DND-41 (cell line): ENCODE results near the gene DNASE2.

ENCODE experiments used
- ATAC-seq: fragments of 200-7000 bp; cut with Tn5 transposase; 3 replicates; pipeline ENCODE4 v1.9.1; 2021; ENCODE audit warnings: low read depth; ENCODE audit not compliant: insufficient read depth
- DNase-seq: peaks from one replicate; pipeline ENCODE4 v3.0.0-alpha.2; 2020
- H2AFZ ChIP-seq: 2 replicates; pipeline ENCODE4 v1.6.0; 2012; ENCODE audit warnings: low read depth, low read length
- H3K27ac ChIP-seq: 2 replicates; pipeline ENCODE4 v1.5.1; 2012; ENCODE audit warnings: low read length, inconsistent platforms
- H3K27me3 ChIP-seq: fragments of 200-600 bp; sonication (generic); 2 replicates; pipeline ENCODE4 v1.6.0; 2012; ENCODE audit warnings: low read length, mild to moderate bottlenecking, inconsistent platforms; ENCODE audit not compliant: insufficient read depth, poor library complexity
- H3K36me3 ChIP-seq: 2 replicates; pipeline ENCODE4 v1.5.1; 2012; ENCODE audit warnings: low read length, inconsistent platforms; ENCODE audit not compliant: insufficient read depth
- H3K4me1 ChIP-seq: 2 replicates; pipeline ENCODE4 v1.5.1; 2012; ENCODE audit warnings: mild to moderate bottlenecking, low read length; ENCODE audit not compliant: insufficient read depth
- H3K4me2 ChIP-seq: 2 replicates; pipeline ENCODE4 v1.6.0; 2012; ENCODE audit warnings: mild to moderate bottlenecking, moderate library complexity, low read length, inconsistent platforms; ENCODE audit not compliant: insufficient read depth
- H3K4me3 ChIP-seq, 2 experiments: fragments of 200-600 bp in 1 of 2; shearing (Covaris generic) in 1 of 2; 2 replicates each; pipeline ENCODE4 v1.5.1; 2012 to 2016; ENCODE audit warnings: inconsistent platforms in 2 of 2, low read length in 2 of 2, mild to moderate bottlenecking in 2 of 2, low read depth in 1 of 2, moderate library complexity in 1 of 2
- H3K79me2 ChIP-seq: 2 replicates; pipeline ENCODE4 v1.6.0; 2012; ENCODE audit warnings: low read length, inconsistent platforms; ENCODE audit not compliant: insufficient read depth
- H3K9ac ChIP-seq: 2 replicates; pipeline ENCODE4 v1.6.0; 2012; ENCODE audit warnings: low read depth, mild to moderate bottlenecking, inconsistent platforms, low read length, moderate library complexity
- H3K9me3 ChIP-seq: 2 replicates; pipeline ENCODE4 v1.5.1; 2012; ENCODE audit warnings: low read length, moderate library complexity, mild to moderate bottlenecking, inconsistent platforms; ENCODE audit not compliant: insufficient read depth, severe bottlenecking
- H4K20me1 ChIP-seq: 2 replicates; pipeline ENCODE4 v1.6.0; 2012; ENCODE audit warnings: low read length; ENCODE audit not compliant: insufficient read depth
- CTCF ChIP-seq: IDR thresholded peaks from 2 replicates; pipeline ENCODE4 v1.5.1; 2012; ENCODE audit warnings: borderline replicate concordance, low read length, moderate library complexity, mild to moderate bottlenecking; ENCODE audit not compliant: poor library complexity, severe bottlenecking; ENCODE audit errors: extremely low read depth
- EZH2 ChIP-seq: IDR thresholded peaks from 3 replicates; pipeline ENCODE4 v1.6.1; 2012; ENCODE audit warnings: borderline replicate concordance, low read depth, mild to moderate bottlenecking, moderate library complexity, low read length, inconsistent platforms; ENCODE audit not compliant: severe bottlenecking

Gene DNASE2

GRCh38 chr19:12884926-12885748 is 3.9 kb upstream of the DNASE2 start:
- Histone ChIP-seq H4K20me1 (no peaks in the 10 kb centered on the region), H2AFZ (no peak overlapping the region)
- ATAC-seq = no peak

DNA sequence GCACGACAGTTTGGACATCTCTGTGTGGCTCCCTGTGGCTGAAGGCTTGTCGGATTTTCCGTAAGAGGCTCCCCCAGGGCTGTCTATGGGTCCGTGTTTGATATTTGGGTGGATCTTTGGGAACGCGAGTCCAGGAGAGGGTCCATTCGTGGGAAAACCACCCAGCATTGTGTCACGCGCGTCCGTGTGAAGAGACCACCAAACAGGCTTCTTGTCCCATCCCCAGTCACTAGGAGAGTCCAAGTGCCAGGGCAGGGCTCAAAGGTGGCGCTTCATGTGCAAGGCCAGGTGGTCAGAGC is 3.3 kb upstream of the DNASE2 start:
- H3K27me3 ChIP-seq = no peaks in the 10 kb centered on the region
- DNase-seq (no peak), ATAC-seq (no peak)
- no peaks in the 10 kb centered on the region; the same call in 1 of the 2 replicates for H3K36me3 ChIP-seq
- TF ChIP-seq CTCF = no peak
- no peak overlapping the region for H2AFZ ChIP-seq
- no peak overlapping the region for H3K4me3 ChIP-seq
- H3K9ac ChIP-seq = no peak overlapping the region
- no peak overlapping the region for H3K27ac ChIP-seq
- no peak overlapping the region for H3K4me2 ChIP-seq
- H3K79me2 ChIP-seq = peaks cover 17% of the 10 kb centered on the region
- H3K9me3 ChIP-seq = peaks cover 5% of the 10 kb centered on the region
- H3K4me1 ChIP-seq = peaks cover 24% of the 10 kb centered on the region
- H4K20me1 ChIP-seq = no peaks in the 10 kb centered on the region

More at GRCh38 chr19:12884926-12885748, 3.9 kb upstream of the DNASE2 start:
- Histone ChIP-seq H3K4me1 (peaks cover 24% of the 10 kb centered on the region), H3K27me3 (no peaks in the 10 kb centered on the region), H3K79me2 (peaks cover 15% of the 10 kb centered on the region), H3K9me3 (peaks cover 5% of the 10 kb centered on the region), H3K27ac (no peak overlapping the region), H3K4me3 (no peak overlapping the region), H3K36me3 (no peaks in the 10 kb centered on the region), H3K4me2 (no peak overlapping the region), H3K9ac (no peak overlapping the region)
- TF ChIP-seq EZH2 (no peak), CTCF (no peak)
- no peak for DNase-seq

GRCh38 chr19:12884202-12884601 is 3.0 kb upstream of the DNASE2 start:
- Histone ChIP-seq H4K20me1 (no peaks in the 10 kb centered on the region), H3K4me2 (no peak overlapping the region), H3K79me2 (peaks cover 18% of the 10 kb centered on the region), H3K9ac (no peak overlapping the region), H3K9me3 (peaks cover 5% of the 10 kb centered on the region), H3K27ac (no peak overlapping the region), H3K4me1 (peaks cover 24% of the 10 kb centered on the region), H3K27me3 (no peaks in the 10 kb centered on the region), H3K36me3 (no peaks in the 10 kb centered on the region; the same call in 1 of the 2 replicates), H3K4me3 (no peak overlapping the region), H2AFZ (no peak overlapping the region)
- TF ChIP-seq EZH2 = no peak
- no peak for TF ChIP-seq CTCF
- ATAC-seq (no peak), DNase-seq (no peak)
